ENCODE results near the gene TLE2.

DNA sequence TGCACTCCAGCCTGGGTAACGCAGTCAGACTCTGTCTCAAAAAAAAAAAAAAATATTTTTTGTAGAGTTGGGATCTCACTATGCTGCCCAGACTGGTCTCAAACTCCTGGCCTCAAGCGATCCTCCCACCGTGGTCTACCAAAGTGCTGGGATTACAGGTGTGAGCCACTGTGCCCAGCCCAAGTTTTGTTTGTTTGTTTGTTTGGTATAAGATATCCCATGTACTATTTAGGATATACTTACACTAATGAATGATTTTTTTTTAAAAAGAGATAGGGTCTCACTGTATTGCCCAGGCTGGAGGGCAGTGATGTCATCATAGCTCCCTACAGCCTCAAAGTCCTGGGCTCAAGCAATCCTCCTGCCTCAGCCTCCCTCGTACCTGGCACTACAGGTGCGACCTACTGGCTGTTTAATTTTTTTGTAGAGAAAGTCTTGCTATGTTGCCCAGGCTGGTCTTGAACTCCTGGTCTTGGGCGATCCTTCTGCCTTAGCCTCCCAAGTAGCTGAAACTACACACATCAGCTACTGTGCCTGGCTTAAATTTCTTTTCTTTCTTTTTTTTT lies 27.8 kb downstream of the TLE2 start:
- TF ChIP-seq, protein P1, sequence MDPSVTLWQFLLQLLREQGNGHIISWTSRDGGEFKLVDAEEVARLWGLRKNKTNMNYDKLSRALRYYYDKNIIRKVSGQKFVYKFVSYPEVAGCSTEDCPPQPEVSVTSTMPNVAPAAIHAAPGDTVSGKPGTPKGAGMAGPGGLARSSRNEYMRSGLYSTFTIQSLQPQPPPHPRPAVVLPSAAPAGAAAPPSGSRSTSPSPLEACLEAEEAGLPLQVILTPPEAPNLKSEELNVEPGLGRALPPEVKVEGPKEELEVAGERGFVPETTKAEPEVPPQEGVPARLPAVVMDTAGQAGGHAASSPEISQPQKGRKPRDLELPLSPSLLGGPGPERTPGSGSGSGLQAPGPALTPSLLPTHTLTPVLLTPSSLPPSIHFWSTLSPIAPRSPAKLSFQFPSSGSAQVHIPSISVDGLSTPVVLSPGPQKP (IDR thresholded peaks at IDR 0.05; ENCODE audit: low read depth, low read length) = no peak
- TF ChIP-seq POLR2A (IDR thresholded peaks at IDR 0.05; ENCODE audit: low read length) (no peak), CEBPB (IDR thresholded peaks at IDR 0.05) (no peak), SMC3 (IDR thresholded peaks at IDR 0.05) (no peak), POLR2AphosphoS2 (conservative IDR thresholded peaks at IDR 0.05; ENCODE audit: low read length) (no peak), BHLHE40 (IDR thresholded peaks at IDR 0.05; ENCODE audit: low read depth, low read length) (no peak), NFE2L2 (conservative IDR thresholded peaks at IDR 0.05; ENCODE audit: low read length) (no peak)
- TF ChIP-seq, protein P2, sequence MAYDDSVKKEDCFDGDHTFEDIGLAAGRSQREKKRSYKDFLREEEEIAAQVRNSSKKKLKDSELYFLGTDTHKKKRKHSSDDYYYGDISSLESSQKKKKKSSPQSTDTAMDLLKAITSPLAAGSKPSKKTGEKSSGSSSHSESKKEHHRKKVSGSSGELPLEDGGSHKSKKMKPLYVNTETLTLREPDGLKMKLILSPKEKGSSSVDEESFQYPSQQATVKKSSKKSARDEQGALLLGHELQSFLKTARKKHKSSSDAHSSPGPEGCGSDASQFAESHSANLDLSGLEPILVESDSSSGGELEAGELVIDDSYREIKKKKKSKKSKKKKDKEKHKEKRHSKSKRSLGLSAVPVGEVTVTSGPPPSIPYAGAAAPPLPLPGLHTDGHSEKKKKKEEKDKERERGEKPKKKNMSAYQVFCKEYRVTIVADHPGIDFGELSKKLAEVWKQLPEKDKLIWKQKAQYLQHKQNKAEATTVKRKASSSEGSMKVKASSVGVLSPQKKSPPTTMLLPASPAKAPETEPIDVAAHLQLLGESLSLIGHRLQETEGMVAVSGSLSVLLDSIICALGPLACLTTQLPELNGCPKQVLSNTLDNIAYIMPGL (CRISPR knock-in tag; IDR thresholded peaks at IDR 0.05; ENCODE audit: borderline replicate concordance) = no peak
- TF ChIP-seq, protein P3, sequence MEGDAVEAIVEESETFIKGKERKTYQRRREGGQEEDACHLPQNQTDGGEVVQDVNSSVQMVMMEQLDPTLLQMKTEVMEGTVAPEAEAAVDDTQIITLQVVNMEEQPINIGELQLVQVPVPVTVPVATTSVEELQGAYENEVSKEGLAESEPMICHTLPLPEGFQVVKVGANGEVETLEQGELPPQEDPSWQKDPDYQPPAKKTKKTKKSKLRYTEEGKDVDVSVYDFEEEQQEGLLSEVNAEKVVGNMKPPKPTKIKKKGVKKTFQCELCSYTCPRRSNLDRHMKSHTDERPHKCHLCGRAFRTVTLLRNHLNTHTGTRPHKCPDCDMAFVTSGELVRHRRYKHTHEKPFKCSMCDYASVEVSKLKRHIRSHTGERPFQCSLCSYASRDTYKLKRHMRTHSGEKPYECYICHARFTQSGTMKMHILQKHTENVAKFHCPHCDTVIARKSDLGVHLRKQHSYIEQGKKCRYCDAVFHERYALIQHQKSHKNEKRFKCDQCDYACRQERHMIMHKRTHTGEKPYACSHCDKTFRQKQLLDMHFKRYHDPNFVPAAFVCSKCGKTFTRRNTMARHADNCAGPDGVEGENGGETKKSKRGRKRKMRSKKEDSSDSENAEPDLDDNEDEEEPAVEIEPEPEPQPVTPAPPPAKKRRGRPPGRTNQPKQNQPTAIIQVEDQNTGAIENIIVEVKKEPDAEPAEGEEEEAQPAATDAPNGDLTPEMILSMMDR (IDR thresholded peaks at IDR 0.05) = no peak
- TF ChIP-seq, protein P4, sequence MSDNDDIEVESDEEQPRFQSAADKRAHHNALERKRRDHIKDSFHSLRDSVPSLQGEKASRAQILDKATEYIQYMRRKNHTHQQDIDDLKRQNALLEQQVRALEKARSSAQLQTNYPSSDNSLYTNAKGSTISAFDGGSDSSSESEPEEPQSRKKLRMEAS (IDR thresholded peaks at IDR 0.05) = no peak

Data from A549 (cell line).